Measurements from ENCODE around the gene IDH3B. TPM values are rescaled to one million over a fixed set of nuclear protein-coding genes. Genes with fewer than 3 reads are reported as not detected.

The IDH3B gene
- total and polyA plus RNA-seq, 2 donors (not counting 3 experiments of a cell fraction or from before 2014, with no cell fraction given): 86.9 to 177 TPM

DNA sequence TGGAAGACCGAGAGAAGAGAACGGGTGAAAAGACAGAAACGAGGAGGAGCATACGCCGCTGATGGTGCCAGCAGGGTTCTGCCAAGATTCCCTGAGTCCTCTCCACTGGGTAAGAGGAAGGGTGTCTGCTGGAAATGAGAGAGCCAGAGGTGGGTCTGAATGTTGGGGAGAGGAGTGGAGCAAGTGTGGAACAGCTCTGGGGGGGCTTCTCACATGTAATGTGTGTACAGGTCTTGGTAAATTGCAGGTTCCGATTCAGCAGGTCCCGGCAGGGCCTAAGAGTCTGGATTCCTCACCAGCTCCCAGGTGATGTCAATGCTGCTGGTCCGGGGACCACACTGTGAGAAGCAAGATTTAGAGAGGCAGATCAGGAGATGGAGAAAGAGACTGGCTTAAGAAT, 27.1 kb upstream of the IDH3B start:
- Histone ChIP-seq H2AFZ (ENCODE audit: low read depth, low read length) (no peak overlapping the region), H3K27ac (ENCODE audit: insufficient read depth, low read depth, low read length) (no peak overlapping the region), H3K4me3 (replicated peaks in 1 of 3; ENCODE audit: insufficient read depth in 1 of 3, low read depth in 1 of 3, low read length in 3 of 3) (no peak overlapping the region), H3K9ac (replicated peaks; ENCODE audit: extremely low read depth, insufficient read depth, low read length) (no peak overlapping the region), H3K9me3 (replicated peaks; ENCODE audit: control insufficient read depth, insufficient read depth, low read length) (no peaks in the 10 kb centered on the region), H3K4me2 (ENCODE audit: insufficient read depth, low read length) (no peak overlapping the region), H4K20me1 (replicated peaks; ENCODE audit: control insufficient read depth, extremely low read depth, insufficient read depth, low read length) (peaks cover 2% of the 10 kb centered on the region), H3K4me1 (ENCODE audit: control insufficient read depth, extremely low read depth, insufficient read depth, low read length) (peaks cover 4% of the 10 kb centered on the region), H3K36me3 (ENCODE audit: control insufficient read depth in 2 of 2, extremely low read depth in 1 of 2, insufficient read depth in 2 of 2, low read length in 2 of 2) (no peaks in the 10 kb centered on the region), H3K27me3 (ENCODE audit: control insufficient read depth in 2 of 2, insufficient read depth in 2 of 2, low read length in 2 of 2) (peaks cover 36 to 60% of the 10 kb centered on the region in 2 experiments), H3K79me2 (ENCODE audit: control insufficient read depth, insufficient read depth, low read length) (no peaks in the 10 kb centered on the region), H3K9me1 (replicated peaks; ENCODE audit: control insufficient read depth, extremely low read depth, insufficient read depth, low read length) (no peaks in the 10 kb centered on the region)
- ChIA-PET CTCF (no interaction called here), POLR2A (no interaction called here)
- DNase-seq (ENCODE audit: low read depth, low spot score) (no peak), FAIRE-seq (no peak)
- intact Hi-C loops (cut with micrococcal nuclease): no loop called here
- dilution Hi-C loops (cut with MboI; ENCODE audit: extremely low pct_ligation_motif_present, low sequenced_read_pairs): no loop called here
- TF ChIP-seq JUN (IDR thresholded peaks at IDR 0.05; ENCODE audit: borderline replicate concordance, insufficient read depth, insufficient read length, low read depth) (no peak), GATA2 (IDR thresholded peaks at IDR 0.05; ENCODE audit: insufficient read depth, insufficient read length, low read depth, low read length) (no peak), POLR2AphosphoS5 (IDR thresholded peaks at IDR 0.05; ENCODE audit: insufficient read depth, low read depth, low read length) (no peak), MYC (IDR thresholded peaks at IDR 0.05; ENCODE audit: low read depth, low read length) (no peak), POLR2A (IDR thresholded peaks at IDR 0.05; ENCODE audit: low read depth, low read length) (no peak), FOS (IDR thresholded peaks at IDR 0.05; ENCODE audit: borderline replicate concordance, insufficient read depth, low read length) (no peak), MAX (IDR thresholded peaks at IDR 0.05; ENCODE audit: insufficient read depth, insufficient read length) (no peak), EZH2 (IDR thresholded peaks at IDR 0.05; ENCODE audit: borderline replicate concordance, low read depth, low read length, severe bottlenecking) (no peak)
- TF ChIP-seq, protein P1, sequence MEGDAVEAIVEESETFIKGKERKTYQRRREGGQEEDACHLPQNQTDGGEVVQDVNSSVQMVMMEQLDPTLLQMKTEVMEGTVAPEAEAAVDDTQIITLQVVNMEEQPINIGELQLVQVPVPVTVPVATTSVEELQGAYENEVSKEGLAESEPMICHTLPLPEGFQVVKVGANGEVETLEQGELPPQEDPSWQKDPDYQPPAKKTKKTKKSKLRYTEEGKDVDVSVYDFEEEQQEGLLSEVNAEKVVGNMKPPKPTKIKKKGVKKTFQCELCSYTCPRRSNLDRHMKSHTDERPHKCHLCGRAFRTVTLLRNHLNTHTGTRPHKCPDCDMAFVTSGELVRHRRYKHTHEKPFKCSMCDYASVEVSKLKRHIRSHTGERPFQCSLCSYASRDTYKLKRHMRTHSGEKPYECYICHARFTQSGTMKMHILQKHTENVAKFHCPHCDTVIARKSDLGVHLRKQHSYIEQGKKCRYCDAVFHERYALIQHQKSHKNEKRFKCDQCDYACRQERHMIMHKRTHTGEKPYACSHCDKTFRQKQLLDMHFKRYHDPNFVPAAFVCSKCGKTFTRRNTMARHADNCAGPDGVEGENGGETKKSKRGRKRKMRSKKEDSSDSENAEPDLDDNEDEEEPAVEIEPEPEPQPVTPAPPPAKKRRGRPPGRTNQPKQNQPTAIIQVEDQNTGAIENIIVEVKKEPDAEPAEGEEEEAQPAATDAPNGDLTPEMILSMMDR (IDR thresholded peaks at IDR 0.05; ENCODE audit: extremely low read depth in 1 of 2, insufficient read depth in 1 of 2, low read depth in 1 of 2, low read length in 2 of 2): no peak
- no TSS peak for BruUV-seq (replicated peaks)
